ENCODE measurements around the gene KMT5B.

GRCh38 chr11:68135161-68135560 is 77.9 kb downstream of the KMT5B start:
- TF ChIP-seq POLR2AphosphoS5 (IDR thresholded peaks at IDR 0.05; ENCODE audit: low read depth, low read length) (no peak), POLR2A (IDR thresholded peaks at IDR 0.05; ENCODE audit: low read depth, low read length) (no peak)
